ENCODE measurements around the gene B4GALT2.

DNA sequence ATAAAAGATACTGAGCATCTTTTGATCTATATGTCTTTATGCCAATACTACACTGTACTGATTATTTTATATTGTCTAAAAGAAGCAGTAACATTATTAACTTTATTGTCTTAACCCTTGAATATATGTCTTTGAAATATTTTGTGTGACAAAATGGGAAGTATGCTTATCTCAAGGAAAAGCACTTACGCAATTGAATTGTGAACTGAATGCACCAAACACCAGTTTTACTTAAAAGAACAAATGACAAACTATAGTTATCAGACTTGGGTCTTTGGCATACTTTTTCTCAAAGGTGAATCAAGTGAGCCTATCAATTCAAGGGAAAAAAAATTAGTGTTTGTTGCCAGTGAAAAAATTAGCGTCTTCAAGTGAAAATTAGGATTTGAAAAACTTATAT is 61.4 kb downstream of the B4GALT2 start:
- TF ChIP-seq CTCF (IDR thresholded peaks at IDR 0.05) (no peak), POLR2AphosphoS5 (IDR thresholded peaks at IDR 0.05) (no peak)
